IPS-18a (cell line): ENCODE measurements around the gene ANKRD12.

Experiments
- H3K27ac ChIP-seq: one replicate; pipeline ENCODE4 v1.5.1; 2013; ENCODE audit warnings: low read length
- H3K27me3 ChIP-seq: one replicate; pipeline ENCODE4 v1.6.1; 2013; ENCODE audit warnings: mild to moderate bottlenecking, low read length; ENCODE audit not compliant: control insufficient read depth, insufficient read depth
- H3K36me3 ChIP-seq: one replicate; pipeline ENCODE4 v1.6.1; 2013; ENCODE audit warnings: low read depth, low read length; ENCODE audit not compliant: control insufficient read depth
- H3K4me1 ChIP-seq: one replicate; pipeline ENCODE4 v1.6.1; 2013; ENCODE audit warnings: low read depth, low read length; ENCODE audit not compliant: control insufficient read depth
- H3K4me3 ChIP-seq: one replicate; pipeline ENCODE4 v1.5.1; 2013; ENCODE audit warnings: low read length
- H3K9ac ChIP-seq: one replicate; pipeline ENCODE4 v1.6.1; 2013; ENCODE audit warnings: mild to moderate bottlenecking, low read length, moderate library complexity
- H3K9me3 ChIP-seq: one replicate; pipeline ENCODE4 v1.6.1; 2013; ENCODE audit warnings: low read depth, low read length; ENCODE audit not compliant: control insufficient read depth

The ANKRD12 gene

DNA sequence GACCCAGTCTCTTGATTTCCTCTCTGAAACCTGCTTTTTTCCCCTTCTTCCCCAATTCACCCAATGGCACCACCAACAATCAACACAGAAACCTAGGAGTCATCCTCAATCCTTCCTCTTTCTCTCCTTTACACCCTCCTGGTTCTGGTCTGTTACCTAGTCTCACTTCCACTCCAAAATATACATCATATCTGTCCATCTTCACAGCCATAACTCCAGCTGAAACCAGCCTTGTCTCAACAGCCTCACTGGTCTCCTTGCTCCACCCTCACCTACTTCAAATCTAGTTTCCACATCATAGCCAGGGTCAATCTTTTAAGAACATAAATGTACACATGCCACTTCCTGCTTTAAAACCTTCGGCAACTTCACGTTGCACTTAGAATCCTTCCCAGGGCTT lies 186.2 kb downstream of the ANKRD12 start:
- Histone ChIP-seq H3K27me3 (no peaks in the 10 kb centered on the region), H3K4me1 (no peaks in the 10 kb centered on the region), H3K4me3 (no peak overlapping the region), H3K27ac (no peak overlapping the region), H3K9me3 (no peaks in the 10 kb centered on the region), H3K9ac (no peak overlapping the region), H3K36me3 (no peaks in the 10 kb centered on the region)

DNA sequence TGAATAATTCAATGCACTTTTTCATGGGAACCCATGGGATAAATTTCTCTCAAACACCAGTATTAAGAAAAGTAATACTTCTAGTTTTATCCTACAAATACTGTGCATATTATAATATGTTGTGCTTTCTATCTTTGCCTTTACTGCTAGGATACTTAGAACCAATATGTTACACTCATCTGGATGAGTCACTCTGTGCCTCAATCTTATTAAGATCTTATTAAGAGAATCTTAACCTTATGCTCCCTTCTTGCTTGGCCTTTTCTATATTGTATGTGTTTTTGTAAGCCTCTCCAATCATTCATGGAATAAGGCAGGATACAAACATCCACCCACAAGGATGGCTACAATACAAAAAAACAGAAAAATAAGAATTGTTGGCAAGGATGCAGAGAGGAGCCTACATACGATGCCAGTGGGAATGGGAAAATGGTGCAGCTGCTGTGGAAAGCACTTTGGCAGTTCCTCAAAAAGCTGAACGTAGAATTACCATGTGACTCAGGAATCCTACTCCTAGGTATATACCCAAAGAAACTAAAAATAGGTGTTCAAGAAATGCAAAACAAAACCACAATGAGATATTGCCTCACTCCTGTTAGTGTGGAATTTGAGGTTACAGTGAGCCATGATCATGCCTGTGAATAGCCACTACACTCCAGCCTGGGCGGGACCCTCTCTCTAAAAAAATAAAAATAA lies 187.3 kb downstream of the ANKRD12 start:
- H3K9me3 ChIP-seq, result no peaks in the 10 kb centered on the region
- H3K27me3 ChIP-seq, result no peaks in the 10 kb centered on the region
- no peaks in the 10 kb centered on the region for H3K4me1 ChIP-seq
- no peaks in the 10 kb centered on the region for H3K36me3 ChIP-seq
- no peak overlapping the region for H3K4me3 ChIP-seq
- H3K9ac ChIP-seq, result no peak overlapping the region
- no peak overlapping the region for H3K27ac ChIP-seq

DNA sequence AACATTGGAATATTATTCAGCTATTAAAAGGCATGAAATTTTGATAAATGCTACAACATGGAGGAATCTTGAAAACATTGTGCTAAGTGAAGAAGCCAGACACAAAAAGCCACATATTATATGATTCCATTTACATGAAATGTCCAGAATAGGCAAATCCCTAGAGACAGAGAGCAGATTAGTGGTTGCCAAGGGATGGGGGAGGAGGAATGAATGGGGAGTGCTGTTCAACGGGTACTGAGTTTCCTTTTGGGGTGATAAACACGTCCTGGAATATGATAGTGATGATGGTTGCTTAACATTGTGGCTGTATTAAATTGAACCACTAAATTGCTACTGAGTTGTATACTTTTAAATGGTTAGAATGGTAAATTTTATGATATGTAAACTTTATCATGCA lies 189.1 kb downstream of the ANKRD12 start:
- Histone ChIP-seq H3K9ac (no peak overlapping the region), H3K4me1 (no peaks in the 10 kb centered on the region), H3K27me3 (no peaks in the 10 kb centered on the region), H3K4me3 (no peak overlapping the region), H3K9me3 (no peaks in the 10 kb centered on the region), H3K36me3 (no peaks in the 10 kb centered on the region), H3K27ac (no peak overlapping the region)

DNA sequence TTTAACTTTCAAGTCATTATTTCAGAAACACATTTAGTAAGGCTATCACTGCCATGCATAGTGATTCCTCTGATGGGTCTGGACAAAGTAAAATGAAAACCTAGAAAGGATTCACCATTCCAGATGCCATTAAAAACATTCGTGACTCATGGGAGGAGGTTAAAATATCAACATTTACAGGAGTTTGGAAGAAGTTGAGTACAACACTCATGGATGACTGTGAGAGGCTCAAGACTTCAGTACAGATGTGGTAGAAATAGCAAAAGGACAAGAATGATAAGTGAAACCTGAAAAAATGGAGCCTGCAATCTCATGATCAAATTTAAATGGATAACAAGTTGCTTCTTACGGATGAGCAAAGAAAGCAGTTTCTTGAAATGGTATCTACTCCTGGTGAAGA lies 192.2 kb downstream of the ANKRD12 start:
- Histone ChIP-seq H3K36me3 (no peaks in the 10 kb centered on the region), H3K4me3 (no peak overlapping the region), H3K27ac (no peak overlapping the region), H3K9me3 (no peaks in the 10 kb centered on the region), H3K27me3 (peaks cover 9% of the 10 kb centered on the region), H3K9ac (no peak overlapping the region), H3K4me1 (no peaks in the 10 kb centered on the region)

DNA sequence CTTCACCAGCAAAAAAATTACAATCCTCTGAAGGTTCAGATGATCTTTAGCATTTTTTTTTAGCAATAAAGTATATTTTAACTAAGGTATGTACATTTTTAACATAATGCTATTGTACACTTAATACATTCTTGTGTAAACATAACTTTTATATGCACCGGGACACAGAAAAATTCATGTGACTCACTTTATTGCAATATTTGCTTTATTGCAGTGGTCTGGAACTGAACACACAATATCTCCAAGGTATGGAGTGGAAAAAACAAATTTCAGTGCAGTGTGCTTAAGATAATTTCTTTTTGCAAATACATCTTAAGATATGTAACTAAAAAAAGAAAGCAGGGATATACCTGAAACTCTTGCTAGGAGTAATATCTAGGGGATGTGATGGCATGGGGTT lies 192.9 kb downstream of the ANKRD12 start:
- Histone ChIP-seq H3K4me3 (no peak overlapping the region), H3K9me3 (no peaks in the 10 kb centered on the region), H3K27ac (no peak overlapping the region), H3K4me1 (no peaks in the 10 kb centered on the region), H3K9ac (no peak overlapping the region), H3K27me3 (peaks cover 11% of the 10 kb centered on the region), H3K36me3 (no peaks in the 10 kb centered on the region)

DNA sequence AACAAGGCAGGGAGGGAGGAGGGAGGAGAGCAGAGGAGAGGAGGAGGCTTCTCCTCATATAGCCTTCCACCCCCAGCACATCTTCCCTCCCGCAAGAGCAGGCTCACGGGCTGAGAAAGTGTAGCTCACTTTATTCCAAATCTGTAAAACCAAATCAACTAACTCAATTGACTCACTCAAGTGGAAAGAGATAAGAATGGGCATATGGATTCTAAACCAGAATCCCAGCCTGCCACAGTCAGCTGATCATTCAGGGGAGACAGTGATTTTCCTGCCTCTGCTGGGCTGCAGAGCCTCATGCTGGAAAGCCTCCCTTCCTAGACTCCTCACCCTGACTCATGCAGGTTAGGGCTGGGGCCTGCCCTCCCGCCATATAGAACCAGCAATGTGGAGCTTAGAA lies 193.8 kb downstream of the ANKRD12 start:
- Histone ChIP-seq H3K4me3 (no peak overlapping the region), H3K36me3 (no peaks in the 10 kb centered on the region), H3K9me3 (no peaks in the 10 kb centered on the region), H3K27ac (no peak overlapping the region), H3K4me1 (no peaks in the 10 kb centered on the region), H3K9ac (no peak overlapping the region), H3K27me3 (peaks cover 15% of the 10 kb centered on the region)

DNA sequence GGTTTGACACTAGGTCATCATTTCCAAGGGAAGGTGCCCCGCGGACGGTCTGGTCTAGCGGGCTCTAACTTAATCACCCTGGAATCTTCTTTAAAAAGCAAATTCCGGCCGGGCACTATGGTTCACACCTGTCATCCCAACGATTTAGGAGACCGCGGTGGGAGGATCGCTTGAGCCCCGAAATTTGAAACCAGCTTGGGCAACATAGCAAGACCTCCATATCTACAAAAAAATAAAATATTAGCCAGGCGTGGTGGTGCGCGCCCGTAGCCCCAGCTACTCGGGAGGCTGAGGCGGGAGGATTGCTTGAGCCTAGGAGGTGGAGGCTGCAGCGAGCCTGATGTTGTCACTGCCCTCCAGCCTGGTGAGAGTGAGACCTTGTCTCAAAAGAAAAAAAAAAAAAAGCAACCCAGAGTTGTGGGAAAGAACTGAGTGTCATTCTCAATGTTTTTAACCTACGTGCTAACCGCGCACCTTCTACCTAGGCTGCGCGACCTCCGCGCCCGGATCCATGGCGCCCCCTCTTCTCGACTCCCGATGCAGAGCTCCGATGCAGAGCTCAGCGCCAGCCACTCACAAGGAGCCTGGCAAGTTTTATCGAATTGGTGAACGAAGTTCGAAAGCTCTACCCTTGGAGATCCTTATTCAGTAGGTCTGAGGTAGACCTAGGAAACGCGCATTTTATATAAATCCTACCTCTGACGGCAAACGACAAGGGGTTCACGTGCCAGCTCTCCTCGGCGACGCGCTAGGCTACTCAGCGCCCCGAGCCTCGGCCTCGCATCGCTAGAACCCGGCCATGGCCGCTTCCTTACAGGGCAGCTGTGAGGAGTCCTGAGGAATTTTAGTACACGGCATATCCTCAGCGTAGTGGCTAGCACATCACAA lies 197.1 kb downstream of the ANKRD12 start:
- Histone ChIP-seq H3K4me3 (peak overlapping the region; percentile 62), H3K27me3 (peaks cover 22% of the 10 kb centered on the region), H3K27ac (no peak overlapping the region), H3K9ac (peak overlapping the region; percentile 26), H3K36me3 (peaks cover 12% of the 10 kb centered on the region), H3K4me1 (no peaks in the 10 kb centered on the region), H3K9me3 (no peaks in the 10 kb centered on the region)

DNA sequence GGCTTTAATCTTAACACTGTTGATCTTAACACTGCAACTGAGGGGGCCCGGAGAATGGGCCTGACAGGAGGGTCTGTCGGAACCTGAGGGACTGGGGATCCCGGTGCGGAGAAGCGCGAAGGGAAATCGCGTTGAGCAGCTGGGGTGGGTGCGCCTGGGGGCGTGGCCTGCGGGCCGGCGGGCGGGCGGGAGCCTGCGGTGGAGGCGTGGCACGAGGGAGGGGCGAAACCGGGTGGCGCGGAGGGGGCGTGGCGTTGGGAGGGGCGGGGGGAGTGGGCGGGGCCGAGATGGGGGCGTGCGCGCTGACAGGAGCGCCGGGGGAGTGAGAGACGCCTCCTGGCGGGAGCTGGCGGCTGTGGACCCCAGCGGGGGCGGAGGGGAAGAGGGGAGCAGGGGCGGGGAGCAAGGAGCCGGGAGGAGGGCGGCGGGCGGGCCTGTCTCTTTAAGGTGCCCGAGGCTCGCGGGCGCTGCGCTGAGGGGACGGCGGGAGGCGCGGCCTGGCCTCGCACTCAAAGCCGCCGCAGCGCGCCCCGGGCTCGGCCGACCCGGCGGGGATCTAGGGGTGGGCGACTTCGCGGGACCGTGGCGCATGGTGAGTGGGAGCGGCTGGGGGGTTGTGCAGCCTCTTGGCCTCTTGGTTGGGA lies 197.9 kb downstream of the ANKRD12 start, which contains the start of gene TWSG1:
Gene TWSG1, plus strand, starts transcription at position 445 of the 644 bp plus-strand sequence. CDS start 2,457 bp downstream, outside the sequence.
- H3K9ac ChIP-seq, result peak within 1 kb of the TSS; percentile 65
- no peak within 1 kb of the TSS for H3K27ac ChIP-seq
- peaks cover 22% of the 10 kb centered on the region for H3K27me3 ChIP-seq
- peak within 1 kb of the TSS; percentile 87 for H3K4me3 ChIP-seq
- no peaks in the 10 kb centered on the region for H3K4me1 ChIP-seq
- H3K9me3 ChIP-seq, result no peaks in the 10 kb centered on the region
- peaks cover 12% of the 10 kb centered on the region for H3K36me3 ChIP-seq

DNA sequence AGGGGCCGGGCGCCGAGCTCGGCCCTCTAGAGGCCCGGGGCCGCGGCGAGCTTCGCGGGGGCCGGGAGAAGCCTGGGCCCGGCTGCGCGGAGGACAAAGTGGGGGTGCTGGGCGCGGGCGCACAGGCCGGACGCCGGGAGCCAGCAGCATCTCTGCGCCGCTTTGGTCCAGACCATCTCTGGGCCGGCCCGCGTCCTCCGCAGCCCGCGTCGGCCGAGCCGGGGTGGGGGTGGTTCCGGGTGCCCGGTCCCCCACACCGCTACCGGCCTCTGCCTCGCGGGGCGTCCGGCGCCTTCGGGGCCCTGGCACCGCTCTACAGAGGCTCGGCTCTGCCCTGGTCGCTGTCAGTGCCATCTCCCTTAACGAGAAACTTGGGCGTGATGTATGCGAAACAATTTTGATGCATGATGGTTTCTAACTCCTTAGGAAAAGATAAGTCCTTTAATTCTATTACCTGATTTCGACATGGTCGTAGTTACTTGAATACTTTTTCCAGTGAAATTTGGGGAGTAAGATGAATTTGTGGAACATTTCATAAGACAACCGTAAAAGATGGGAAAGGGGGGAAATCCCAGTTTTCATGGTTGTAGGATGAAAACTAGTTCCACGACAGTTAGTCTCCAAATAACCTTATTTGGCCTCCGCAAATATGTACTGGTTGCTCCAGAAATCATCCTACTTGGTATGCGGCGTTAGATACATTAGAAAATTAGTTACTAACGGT lies 198.6 kb downstream of the ANKRD12 start:
- Histone ChIP-seq H3K4me1 (no peaks in the 10 kb centered on the region), H3K27ac (no peak overlapping the region), H3K9ac (peak overlapping the region; percentile 65), H3K27me3 (peaks cover 22% of the 10 kb centered on the region), H3K36me3 (peaks cover 12% of the 10 kb centered on the region), H3K4me3 (peak overlapping the region; percentile 87), H3K9me3 (no peaks in the 10 kb centered on the region)
